GM12891 (cell line): ENCODE data around the gene PSTPIP1.

Experiments
- POLR2A ChIP-seq: IDR thresholded peaks from 2 replicates; pipeline ENCODE4 v1.6.1; 2011; ENCODE audit warnings: low read depth, low read length, control low read depth
- POLR2AphosphoS5 ChIP-seq: IDR thresholded peaks from 2 replicates; pipeline ENCODE4 v1.6.1; 2011; ENCODE audit warnings: low read depth, low read length, control low read depth
- POU2F2 ChIP-seq: IDR thresholded peaks from 2 replicates; pipeline ENCODE4 v1.6.1; 2011; ENCODE audit warnings: low read depth, mild to moderate bottlenecking, control low read depth, low read length, moderate library complexity
- SPI1 ChIP-seq: IDR thresholded peaks from 2 replicates; pipeline ENCODE4 v1.6.1; 2011; ENCODE audit warnings: low read depth, low read length, control low read depth
- TAF1 ChIP-seq: IDR thresholded peaks from 2 replicates; pipeline ENCODE4 v1.6.1; 2011; ENCODE audit warnings: low read depth, low read length, control low read depth

DNA sequence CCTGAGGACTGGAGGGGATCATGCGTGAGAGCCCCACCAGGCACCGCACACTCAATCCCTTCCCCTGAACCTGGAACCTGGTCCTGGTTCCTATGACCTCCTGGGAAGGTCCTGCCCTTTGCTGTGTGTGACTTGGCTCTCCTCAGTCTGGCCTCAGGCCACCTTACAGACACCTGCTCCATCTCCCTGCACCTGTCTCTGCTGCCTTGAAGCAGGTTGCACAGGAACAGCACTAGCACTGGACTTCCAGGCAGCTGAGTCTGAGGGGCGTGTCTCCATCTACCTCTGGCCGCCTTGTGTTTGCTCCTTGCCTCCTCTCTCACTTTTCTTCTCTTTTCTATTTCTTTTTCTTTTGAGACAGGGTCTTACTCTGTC lies 15.4 kb downstream of the PSTPIP1 start:
- no peak for TF ChIP-seq POLR2A
- no peak for TF ChIP-seq POLR2AphosphoS5
- no peak for TF ChIP-seq TAF1
- no peak for TF ChIP-seq POU2F2
- no peak for TF ChIP-seq SPI1
